HEK293T (cell line): ENCODE measurements around the gene IMPG1.

ENCODE experiments used
- CTCF ChIA-PET: fragments of 350-600 bp; formaldehyde crosslinking; extraction: SDS; loops from one replicate; lab custom pipeline; 2021; ENCODE audit warnings: antibody characterized with exemption, inconsistent platforms; lab: Yijun Ruan, JAX
- POLR2A ChIA-PET: fragments of 350-600 bp; formaldehyde crosslinking; extraction: SDS; loops from one replicate; lab custom pipeline; 2020; ENCODE audit warnings: antibody characterized with exemption, inconsistent platforms; lab: Yijun Ruan, JAX
- DNase-seq: peaks from one replicate; pipeline ENCODE4 v3.0.0; 2012; ENCODE audit warnings: mixed read lengths; ENCODE audit errors: extremely low spot score
- ARNT ChIP-seq: fragments of 450-650 bp; IDR thresholded peaks from 2 replicates; pipeline ENCODE4 v1.6.1; 2017; ENCODE audit warnings: mild to moderate bottlenecking
- BHLHE40 ChIP-seq: fragments of 450-650 bp; IDR thresholded peaks from 2 replicates; pipeline ENCODE4 v1.6.1; 2016; ENCODE audit warnings: mild to moderate bottlenecking, moderate library complexity, borderline replicate concordance
- CTBP1 ChIP-seq: fragments of 450-650 bp; IDR thresholded peaks from 2 replicates; pipeline ENCODE4 v1.6.1; 2016; ENCODE audit warnings: borderline replicate concordance
- ELF4 ChIP-seq: fragments of 450-650 bp; IDR thresholded peaks from 2 replicates; pipeline ENCODE4 v1.6.1; 2017; ENCODE audit warnings: antibody characterized with exemption
- FOXA1 ChIP-seq: fragments of 450-650 bp; IDR thresholded peaks from 2 replicates; pipeline ENCODE4 v1.6.1; 2016; ENCODE audit warnings: mild to moderate bottlenecking
- FOXK2 ChIP-seq: fragments of 450-650 bp; IDR thresholded peaks from 2 replicates; pipeline ENCODE4 v1.6.1; 2016; ENCODE audit warnings: mild to moderate bottlenecking
- FOXM1 ChIP-seq: fragments of 450-650 bp; IDR thresholded peaks from 2 replicates; pipeline ENCODE4 v1.6.1; 2017; ENCODE audit warnings: mild to moderate bottlenecking, borderline replicate concordance
- HDGF ChIP-seq: fragments of 450-650 bp; IDR thresholded peaks from 2 replicates; pipeline ENCODE4 v1.6.1; 2017; ENCODE audit warnings: antibody characterized with exemption, borderline replicate concordance
- L3MBTL2 ChIP-seq: fragments of 450-650 bp; conservative IDR thresholded peaks from 2 replicates; pipeline ENCODE4 v1.6.1; 2016; ENCODE audit warnings: mild to moderate bottlenecking
- LEF1 ChIP-seq: fragments of 450-650 bp; IDR thresholded peaks from 2 replicates; pipeline ENCODE4 v1.6.1; 2017; ENCODE audit warnings: mild to moderate bottlenecking, borderline replicate concordance
- NFRKB ChIP-seq: fragments of 450-650 bp; IDR thresholded peaks from 2 replicates; pipeline ENCODE4 v1.6.1; 2016; ENCODE audit warnings: mild to moderate bottlenecking, moderate library complexity
- SP1 ChIP-seq: fragments of 450-650 bp; IDR thresholded peaks from 2 replicates; pipeline ENCODE4 v1.6.1; 2017
- SUZ12 ChIP-seq: fragments of 450-650 bp; IDR thresholded peaks from 2 replicates; pipeline ENCODE4 v1.6.1; 2016; ENCODE audit warnings: mild to moderate bottlenecking
- TARDBP ChIP-seq: fragments of 450-650 bp; IDR thresholded peaks from 2 replicates; pipeline ENCODE4 v1.6.1; 2016
- ZNF384 ChIP-seq: fragments of 450-650 bp; IDR thresholded peaks from 2 replicates; pipeline ENCODE4 v1.6.1; 2016
- TF ChIP-seq, protein P1 (sequence below): fragments of 450-650 bp; IDR thresholded peaks from 2 replicates; pipeline ENCODE4 v1.6.1; 2016

Gene IMPG1

DNA sequence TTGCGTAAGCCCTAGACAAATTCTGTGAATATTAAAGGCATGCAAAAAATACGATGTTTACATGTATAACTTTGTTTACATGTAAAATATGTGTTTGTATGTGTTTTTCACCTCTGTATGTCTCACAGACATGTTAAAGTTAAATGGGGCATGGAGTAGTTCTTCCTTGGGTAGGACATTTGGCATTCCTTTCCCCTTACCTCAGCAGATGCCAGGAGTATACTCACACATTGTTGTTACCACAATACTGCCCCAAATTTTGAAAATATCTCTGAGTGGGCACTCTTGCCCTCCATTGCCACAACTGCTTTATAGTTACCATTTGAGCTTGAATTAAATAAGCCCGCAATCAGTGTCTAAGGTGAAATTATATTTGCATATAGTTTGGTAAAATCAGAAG is 175.9 kb downstream of the IMPG1 start:
- TF ChIP-seq L3MBTL2 (no peak), LEF1 (no peak), CTBP1 (no peak), ZNF384 (no peak), SUZ12 (no peak), BHLHE40 (no peak), HDGF (no peak)
- TF ChIP-seq, protein P1, sequence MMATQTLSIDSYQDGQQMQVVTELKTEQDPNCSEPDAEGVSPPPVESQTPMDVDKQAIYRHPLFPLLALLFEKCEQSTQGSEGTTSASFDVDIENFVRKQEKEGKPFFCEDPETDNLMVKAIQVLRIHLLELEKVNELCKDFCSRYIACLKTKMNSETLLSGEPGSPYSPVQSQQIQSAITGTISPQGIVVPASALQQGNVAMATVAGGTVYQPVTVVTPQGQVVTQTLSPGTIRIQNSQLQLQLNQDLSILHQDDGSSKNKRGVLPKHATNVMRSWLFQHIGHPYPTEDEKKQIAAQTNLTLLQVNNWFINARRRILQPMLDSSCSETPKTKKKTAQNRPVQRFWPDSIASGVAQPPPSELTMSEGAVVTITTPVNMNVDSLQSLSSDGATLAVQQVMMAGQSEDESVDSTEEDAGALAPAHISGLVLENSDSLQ: no peak
- CTCF ChIA-PET: no interaction called here

DNA sequence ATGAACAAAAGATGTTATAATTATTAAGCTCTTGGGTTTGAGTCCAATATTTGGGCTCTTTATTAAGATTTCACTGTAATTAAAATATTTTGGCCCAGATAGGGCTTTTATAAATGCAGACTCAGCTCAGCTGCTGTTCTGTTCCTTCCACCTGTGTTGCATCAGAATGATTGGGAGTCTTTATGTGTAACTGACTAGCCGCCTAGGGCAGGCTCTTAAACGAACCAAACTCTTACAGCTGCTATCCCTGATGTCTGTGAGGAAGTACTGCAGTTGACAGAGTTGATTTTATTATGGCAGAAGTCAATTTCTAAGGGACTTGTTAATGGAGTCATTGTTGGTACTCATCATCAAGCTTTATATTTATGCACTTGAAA is 178.7 kb downstream of the IMPG1 start:
- DNase-seq: no peak
- ChIA-PET CTCF (interaction anchor here (0.6 to 2.2 kb wide), 13 partner anchors 10 to 1566 kb away, joined by 3 to 30 read pairs (median 4); no protein-coding TSS in a partner anchor), POLR2A (no interaction called here)
- no peak for TF ChIP-seq ARNT
- no peak for TF ChIP-seq FOXK2

More for the DNA sequence above, 175.9 kb downstream of the IMPG1 start:
- no peak for DNase-seq
- POLR2A ChIA-PET: no interaction called here

DNA sequence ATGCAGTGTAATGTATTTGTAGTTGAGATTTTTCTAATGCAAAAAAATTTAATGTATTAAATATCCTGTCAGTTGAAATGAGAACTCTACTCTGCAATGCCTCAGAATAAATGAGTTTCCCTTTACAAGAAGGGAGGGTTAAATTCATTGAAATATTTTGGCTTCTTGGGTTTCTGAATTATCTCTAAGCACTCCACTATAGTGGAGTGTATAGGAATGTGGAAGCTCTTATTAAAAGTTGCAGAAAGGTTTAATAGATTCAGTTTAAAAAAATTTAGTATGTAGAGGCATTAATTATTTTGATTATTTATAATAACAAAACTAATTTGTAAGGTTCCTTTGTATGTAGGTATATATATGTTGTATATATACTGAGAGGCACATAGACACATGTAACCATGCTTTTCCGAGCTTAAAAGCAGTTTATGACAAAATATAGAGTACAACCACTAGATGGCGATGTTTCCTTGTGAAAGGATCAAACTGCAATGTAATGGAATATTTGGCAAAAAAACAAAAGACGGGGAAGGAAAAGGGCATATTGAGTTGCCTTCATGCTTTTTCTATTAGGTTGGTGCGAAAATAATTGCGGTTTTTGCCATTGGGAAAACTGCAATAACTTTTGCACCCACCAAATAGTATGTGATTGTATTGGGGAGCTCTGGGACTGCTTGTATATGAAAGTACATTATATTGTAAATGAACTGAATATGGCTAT is 179.2 kb downstream of the IMPG1 start:
- POLR2A ChIA-PET: no interaction called here
- CTCF ChIA-PET: interaction anchor here (0.6 to 2.2 kb wide), 15 partner anchors 9 to 1649 kb away, joined by 3 to 30 read pairs (median 4); no protein-coding TSS in a partner anchor
- TF ChIP-seq ELF4 (peak; percentile 94), SUZ12 (no peak), ZNF384 (peak; percentile 55), CTBP1 (no peak), SP1 (no peak), FOXA1 (no peak)
- DNase-seq: peak; percentile 42

DNA sequence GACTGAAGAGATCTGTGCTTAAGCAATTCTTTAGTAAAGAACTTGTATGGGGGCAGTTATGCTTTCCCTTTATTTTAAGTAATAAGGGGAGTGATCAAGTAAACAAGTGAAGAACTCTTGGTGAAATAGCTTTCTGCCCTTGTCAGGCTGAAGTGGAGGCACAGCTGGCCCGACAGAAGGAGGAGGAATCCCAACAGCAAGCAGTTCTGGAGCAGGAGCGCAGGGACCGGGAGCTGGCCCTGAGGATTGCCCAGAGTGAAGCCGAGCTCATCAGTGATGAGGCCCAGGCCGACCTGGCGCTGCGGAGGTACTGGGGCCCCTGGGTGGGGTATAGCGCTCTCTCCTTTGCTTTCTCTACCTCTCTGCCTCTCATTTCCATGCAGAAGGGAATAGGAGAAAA is 180.1 kb downstream of the IMPG1 start:
- DNase-seq: no peak
- CTCF ChIA-PET: interaction anchor here (0.8 to 2.2 kb wide), 5 partner anchors 13 to 44 kb away, joined by 3 to 30 read pairs (median 4); no protein-coding TSS in a partner anchor
- no peak for TF ChIP-seq CTBP1
- POLR2A ChIA-PET: no interaction called here

DNA sequence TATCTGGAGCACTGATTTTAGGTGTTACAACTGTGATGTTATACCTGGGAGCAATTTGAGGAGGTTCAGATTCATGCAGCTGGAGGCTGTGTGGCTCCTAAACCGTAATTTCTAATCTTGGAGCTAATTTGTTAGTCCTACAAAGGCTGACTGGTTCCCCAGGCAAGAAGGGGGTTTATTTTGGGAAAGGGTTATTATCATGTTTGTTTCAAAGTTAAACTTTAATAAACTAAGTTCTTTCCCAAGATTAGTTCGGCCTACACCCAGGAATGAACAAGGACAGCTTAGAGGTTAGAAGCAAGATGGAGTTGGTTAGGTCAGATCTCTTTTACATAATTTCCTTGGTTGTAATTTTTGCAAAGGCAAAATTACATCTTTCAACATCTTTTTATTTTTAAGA is 187.6 kb downstream of the IMPG1 start:
- TF ChIP-seq BHLHE40 (no peak), CTBP1 (no peak), ELF4 (no peak), SUZ12 (no peak), FOXM1 (no peak), FOXK2 (no peak), SP1 (no peak), HDGF (no peak), ARNT (no peak), FOXA1 (no peak), LEF1 (no peak), TARDBP (no peak), NFRKB (no peak)
- ChIA-PET CTCF (interaction anchor here (2.5 kb wide), 1 partner anchor 9 kb away, joined by 10 read pairs; no protein-coding TSS in a partner anchor), POLR2A (no interaction called here)

DNA sequence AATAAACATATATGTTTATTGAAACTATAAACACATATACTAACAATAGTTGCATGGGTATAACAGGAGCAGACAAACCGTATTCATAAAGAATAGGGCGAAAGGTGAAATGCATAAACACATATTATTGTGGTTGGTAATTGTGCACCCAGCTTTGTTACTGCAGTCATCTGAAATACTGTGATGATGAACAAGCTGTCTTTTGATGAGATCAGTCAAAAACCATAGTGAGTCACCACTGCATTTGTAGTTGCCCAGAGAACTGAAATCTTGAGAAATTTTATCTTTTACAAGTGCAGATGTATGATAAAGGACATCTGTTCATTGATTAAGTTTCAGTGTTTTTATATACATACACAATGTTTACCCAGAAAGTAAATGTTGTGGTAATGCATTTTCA is 189.7 kb downstream of the IMPG1 start:
- no peak for DNase-seq
- TF ChIP-seq TARDBP: no peak
- TF ChIP-seq, protein P1: no peak
- TF ChIP-seq SP1: no peak
- TF ChIP-seq BHLHE40: no peak
- TF ChIP-seq FOXM1: no peak
- no peak for TF ChIP-seq LEF1
- TF ChIP-seq ZNF384: no peak
- no peak for TF ChIP-seq ARNT
- ChIA-PET POLR2A (no interaction called here), CTCF (interaction anchor here (2.5 kb wide), 1 partner anchor 11 kb away, joined by 10 read pairs; no protein-coding TSS in a partner anchor)

More for the DNA sequence above, 187.6 kb downstream of the IMPG1 start:
- no peak for DNase-seq

DNA sequence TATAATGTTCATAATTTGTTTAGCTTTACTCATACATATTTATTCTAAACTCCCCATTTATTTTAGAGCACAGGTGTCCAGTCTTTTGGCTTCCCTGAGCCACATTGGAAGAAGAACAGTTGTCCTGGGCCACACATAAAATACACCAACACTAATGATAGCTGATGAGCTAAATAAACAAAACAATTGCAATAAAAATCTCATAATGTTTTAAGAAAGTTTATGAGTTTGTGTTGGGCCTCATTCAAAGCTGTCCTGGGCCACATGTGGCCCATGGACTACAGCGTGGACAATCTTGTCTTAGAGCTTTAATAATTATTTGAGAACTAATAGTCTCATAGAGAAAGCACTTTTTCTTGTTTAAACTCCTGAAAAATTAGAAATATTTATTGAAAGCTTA is 192.2 kb downstream of the IMPG1 start:
- CTCF ChIA-PET: interaction anchor here (0.8 to 4.5 kb wide), 2 partner anchors 13 to 51 kb away, joined by 3 to 30 read pairs; no protein-coding TSS in a partner anchor
- no peak for TF ChIP-seq CTBP1
- TF ChIP-seq FOXK2: no peak
- TF ChIP-seq FOXA1: no peak
- no peak for TF ChIP-seq TARDBP
- no peak for TF ChIP-seq ARNT
- no peak for TF ChIP-seq SP1
- no peak for TF ChIP-seq L3MBTL2
- TF ChIP-seq SUZ12: no peak
- TF ChIP-seq, protein P1: no peak
- TF ChIP-seq ZNF384: no peak
- TF ChIP-seq ELF4: no peak
- TF ChIP-seq LEF1: no peak
- TF ChIP-seq NFRKB: no peak
- no peak for TF ChIP-seq HDGF
- TF ChIP-seq FOXM1: no peak
- TF ChIP-seq BHLHE40: no peak
- POLR2A ChIA-PET: no interaction called here
- DNase-seq: no peak
